HepG2 (cell line): ENCODE data around the gene TNFSF8. TPM values are rescaled to one million over a fixed set of nuclear protein-coding genes. Genes with fewer than 3 reads are reported as not detected.

Experiments used
- ATAC-seq: fragments of 200-7000 bp; cut with Tn5 transposase; 3 replicates; pipeline ENCODE4 v1.9.1; 2020; ENCODE audit warnings: mild to moderate bottlenecking, moderate library complexity
- BruUV-seq: library from RNA; stranded (reverse); fragments of 400-500 nt; replicated peaks from 2 replicates; lab custom pipeline; 2021; lab: Mats Ljungman, UMichigan
- CTCF ChIA-PET: fragments of 300-600 bp; formaldehyde crosslinking; extraction: SDS; loops from one replicate; lab custom pipeline; 2021; ENCODE audit warnings: low total read pairs, inconsistent platforms, low intra/inter-chr PET ratio; lab: Yijun Ruan, JAX
- POLR2A ChIA-PET: fragments of 350-600 bp; sonication (Branson Sonifier 250); formaldehyde crosslinking; loops from one replicate; lab custom pipeline; 2020; ENCODE audit warnings: antibody characterized with exemption, inconsistent platforms; lab: Yijun Ruan, JAX
- DNase-seq: peaks from one replicate; pipeline ENCODE4 v3.0.0-alpha.2; 2015; ENCODE audit warnings: low spot score
- FAIRE-seq: peaks from 3 replicates; lab custom pipeline; 2011; peaks lifted over from hg19 to GRCh38; lab: Jason Lieb, UNC
- H2AFZ ChIP-seq: one replicate; pipeline ENCODE4 v1.6.1; 2011; ENCODE audit warnings: low read length, inconsistent platforms
- H3K27ac ChIP-seq: fragments of 300-600 bp; 3 replicates; pipeline ENCODE4 v1.8.0; 2011; ENCODE audit warnings: mixed run types, mild to moderate bottlenecking, mixed read lengths, low read length, inconsistent platforms; ENCODE audit not compliant: insufficient read depth; ENCODE audit errors: extremely low read length
- H3K27me3 ChIP-seq, 2 experiments: fragments of 200-600 bp in 1 of 2; 2 replicates in 1 of 2; 3 replicates in 1 of 2; pipeline versions ENCODE4 v1.6.0 to v1.8.0; 2011; ENCODE audit warnings: low read length in 2 of 2, mild to moderate bottlenecking in 2 of 2, moderate library complexity in 2 of 2, inconsistent platforms in 1 of 2; ENCODE audit not compliant: insufficient read depth in 2 of 2, control insufficient read depth in 1 of 2
- H3K36me3 ChIP-seq, 2 experiments: fragments of 200-600 bp in 1 of 2; replicated peaks in 1 of 2; 2 replicates in 1 of 2; 3 replicates in 1 of 2; pipeline versions ENCODE4 v1.5.1 to v1.8.0; 2011; ENCODE audit warnings: low read length in 2 of 2, inconsistent platforms in 1 of 2; ENCODE audit not compliant: insufficient read depth in 2 of 2, control insufficient read depth in 1 of 2
- H3K4me1 ChIP-seq: 2 replicates; pipeline ENCODE4 v1.5.1; 2012; ENCODE audit warnings: low read length, inconsistent platforms; ENCODE audit not compliant: insufficient read depth
- H3K4me2 ChIP-seq: 2 replicates; pipeline ENCODE4 v1.6.0; 2011; ENCODE audit warnings: low read depth, low read length, inconsistent platforms
- H3K4me3 ChIP-seq, 3 experiments: fragments of 200-600 bp in 1 of 3; sonication (generic), shearing (Covaris generic) in 1 of 3; replicated peaks in 1 of 3; 2 replicates each; pipeline ENCODE4 v1.5.1; 2011 to 2016; ENCODE audit warnings: low read length in 3 of 3, inconsistent platforms in 2 of 3, low read depth in 2 of 3, mild to moderate bottlenecking in 2 of 3, control low read depth in 1 of 3, mixed read lengths in 1 of 3; ENCODE audit not compliant: insufficient read depth in 1 of 3
- H3K79me2 ChIP-seq: one replicate; pipeline ENCODE4 v1.6.1; 2011; ENCODE audit warnings: low read length, inconsistent platforms; ENCODE audit not compliant: insufficient read depth
- H3K9ac ChIP-seq: 2 replicates; pipeline ENCODE4 v1.6.0; 2011; ENCODE audit warnings: mild to moderate bottlenecking, low read depth, low read length, inconsistent platforms; ENCODE audit not compliant: insufficient read depth
- H3K9me3 ChIP-seq: 2 replicates; pipeline ENCODE4 v1.5.1; 2012; ENCODE audit warnings: mild to moderate bottlenecking, low read length
- H4K20me1 ChIP-seq: 2 replicates; pipeline ENCODE4 v1.6.0; 2011; ENCODE audit warnings: inconsistent platforms, mild to moderate bottlenecking, low read length, moderate library complexity; ENCODE audit not compliant: insufficient read depth
- ETS1 ChIP-seq: sonication (generic); formaldehyde crosslinking; IDR thresholded peaks from 2 replicates; pipeline ENCODE4 v1.4.0; 2020; ENCODE audit warnings: missing genetic modification reagents
- GATAD2A ChIP-seq: IDR thresholded peaks from 2 replicates; pipeline ENCODE4 v1.6.1; 2016
- HNF4A ChIP-seq: sonication (generic); formaldehyde crosslinking; IDR thresholded peaks from 2 replicates; pipeline ENCODE4 v1.4.0; 2020; ENCODE audit warnings: missing genetic modification reagents
- KDM3A ChIP-seq: IDR thresholded peaks from 2 replicates; pipeline ENCODE4 v1.6.1; 2018; ENCODE audit warnings: low read depth, missing compliant biosample characterization
- POLR2AphosphoS5 ChIP-seq: IDR thresholded peaks from 2 replicates; pipeline ENCODE4 v1.6.1; 2012; ENCODE audit warnings: low read depth, low read length
- RBM39 ChIP-seq: fragments of 200-400 bp; formaldehyde crosslinking; IDR thresholded peaks from one replicate; pipeline ENCODE4 v1.6.1; 2018; ENCODE audit warnings: antibody characterized with exemption, mild to moderate bottlenecking, low read depth, low read length; ENCODE audit not compliant: poor library complexity, severe bottlenecking
- ZNF225 ChIP-seq: sonication (generic); formaldehyde crosslinking; IDR thresholded peaks from 2 replicates; pipeline ENCODE4 v1.4.0; 2020; ENCODE audit warnings: mild to moderate bottlenecking, missing genetic modification reagents
- ZNF329 ChIP-seq: sonication (generic); formaldehyde crosslinking; IDR thresholded peaks from 2 replicates; pipeline ENCODE4 v1.9.0; 2021; ENCODE audit warnings: low read depth, mild to moderate bottlenecking, missing genetic modification reagents
- ZNF33B ChIP-seq: sonication (generic); formaldehyde crosslinking; IDR thresholded peaks from 2 replicates; pipeline ENCODE4 v1.5.1; 2020; ENCODE audit warnings: mild to moderate bottlenecking, missing genetic modification reagents
- ZNF597 ChIP-seq: sonication (generic); formaldehyde crosslinking; IDR thresholded peaks from 2 replicates; pipeline ENCODE4 v1.5.0; 2020; ENCODE audit warnings: missing genetic modification reagents
- ZNF598 ChIP-seq: sonication (generic); formaldehyde crosslinking; IDR thresholded peaks from 2 replicates; pipeline ENCODE4 v1.5.1; 2020; ENCODE audit warnings: mild to moderate bottlenecking, missing genetic modification reagents, borderline replicate concordance
- ZSCAN21 ChIP-seq: sonication (generic); formaldehyde crosslinking; IDR thresholded peaks from 2 replicates; pipeline ENCODE4 v1.8.0; 2022; ENCODE audit warnings: mild to moderate bottlenecking, missing genetic modification reagents, moderate library complexity, borderline replicate concordance
- WGBS: methylation state at CpG from one replicate; pipeline ENCODE4 v1.1.6; 2017; ENCODE audit warnings: low lambda C conversion rate; 5-methylcytosine and 5-hydroxymethylcytosine counted together
- in situ Hi-C: cut with HindIII; loops from 2 replicates; pipeline ENCODE4 v1.10.0; 2017; ENCODE audit warnings: low pct_unique_long_range_greater_than_20kb; ENCODE audit not compliant: extremely low pct_ligation_motif_present
- intact Hi-C: fragments of 100-400 bp; cut with micrococcal nuclease; formaldehyde crosslinking; loops from one replicate; pipeline ENCODE4 v1.10.0; 2022; ENCODE audit not compliant: unreplicated experiment
- polyA plus RNA-seq, 8 experiments: library from polyadenylated mRNA; depleted of rRNA in 3 of 8; stranded (reverse) in 7 of 8; unstranded in 1 of 8; fragments of >200 nt; fragmentation: Illumina TruSeq in 4 of 8; extraction: Trizol in 4 of 8; gene quantifications; 2 replicates each; pipeline versions ENCODE4 v1.2.1 to v1.2.3, GENCODE V29; 2011 to 2016; ENCODE audit warnings: low read depth in 4 of 8, missing spikeins in 1 of 8, mixed read lengths in 1 of 8; ENCODE audit not compliant: insufficient read depth in 1 of 8
- total RNA-seq, 5 experiments: library from RNA; depleted of rRNA; stranded (reverse); fragments of >200 nt; fragmentation: Illumina TruSeq; extraction: Trizol; gene quantifications; 2 replicates each; pipeline ENCODE4 v1.2.3, GENCODE V29; 2016; ENCODE audit warnings: low read depth in 1 of 5

TNFSF8 gene
- total and polyA plus RNA-seq, 2 of the 13 experiments (the other 11 are each of a cell fraction or from before 2014, with no cell fraction given) = not detected

- no peaks in the 10 kb centered on the region for H4K20me1 ChIP-seq
- intact Hi-C loops = no loop called here
- H3K9ac ChIP-seq = no peak overlapping the region
- no peaks in the 10 kb centered on the region for H3K27me3 ChIP-seq
- H2AFZ ChIP-seq = no peak overlapping the region
- no peaks in the 10 kb centered on the region for H3K4me1 ChIP-seq
- no peak overlapping the region for H3K27ac ChIP-seq
- no peak overlapping the region for H3K4me2 ChIP-seq
- POLR2A ChIA-PET = no interaction called here
- FAIRE-seq = no peak
- no peaks in the 10 kb centered on the region for H3K79me2 ChIP-seq
- in situ Hi-C loops = no loop called here
- CTCF ChIA-PET = no interaction called here
- TF ChIP-seq HNF4A (CRISPR knock-in tag) (no peak), ZSCAN21 (CRISPR knock-in tag) (no peak), KDM3A (CRISPR knock-in tag) (no peak), RBM39 (no peak), ZNF598 (no peak), POLR2AphosphoS5 (no peak), ZNF329 (CRISPR knock-in tag) (no peak), ZNF33B (CRISPR knock-in tag) (no peak), ZNF597 (CRISPR knock-in tag) (no peak), ZNF225 (no peak), GATAD2A (CRISPR knock-in tag) (no peak), ETS1 (CRISPR knock-in tag) (no peak)
- TF ChIP-seq, all 625 proteins: peak for 0
- H3K36me3 ChIP-seq = no peaks in the 10 kb centered on the region
- DNase-seq (no peak), ATAC-seq (no peak)
- H3K9me3 ChIP-seq = peaks cover 6% of the 10 kb centered on the region; the same call in 1 of the 2 replicates
- no TSS peak for BruUV-seq
- H3K4me3 ChIP-seq = no peak overlapping the region
- WGBS = 10% methylated on average over 1 of the region's 1 CpG
These were observed 35.2 kb upstream of the TNFSF8 start for GRCh38 chr9:114965564-114965963.
